ENCODE results near the gene SLC51B. TPM values are rescaled to one million over a fixed set of nuclear protein-coding genes. Genes with fewer than 3 reads are reported as not detected.
A peak's percentile ranks its signal among the peaks of the same experiment; 100 is the strongest.

The SLC51B gene
- total and polyA plus RNA-seq, 9 of the 15 experiments (the other 6 are each of a cell fraction or from before 2014, with no cell fraction given), result not detected

- no peak; the same call in 2 of the 3 replicates for ATAC-seq
- no peak overlapping the region for H3K4me2 ChIP-seq (ENCODE audit: insufficient read depth, low read length)
- no peak for TF ChIP-seq SRSF3 (IDR thresholded peaks at IDR 0.05; ENCODE audit: insufficient read depth, low read length)
- TF ChIP-seq HDAC8 (tag; IDR thresholded peaks at IDR 0.05), result no peak
- TF ChIP-seq, protein P1, sequence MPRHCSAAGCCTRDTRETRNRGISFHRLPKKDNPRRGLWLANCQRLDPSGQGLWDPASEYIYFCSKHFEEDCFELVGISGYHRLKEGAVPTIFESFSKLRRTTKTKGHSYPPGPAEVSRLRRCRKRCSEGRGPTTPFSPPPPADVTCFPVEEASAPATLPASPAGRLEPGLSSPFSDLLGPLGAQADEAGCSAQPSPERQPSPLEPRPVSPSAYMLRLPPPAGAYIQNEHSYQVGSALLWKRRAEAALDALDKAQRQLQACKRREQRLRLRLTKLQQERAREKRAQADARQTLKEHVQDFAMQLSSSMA (CRISPR knock-in tag; IDR thresholded peaks at IDR 0.05), result no peak
- TF ChIP-seq CXXC5 (CRISPR knock-in tag; IDR thresholded peaks at IDR 0.05), result no peak
- TF ChIP-seq ZNF584 (CRISPR knock-in tag; IDR thresholded peaks at IDR 0.05; ENCODE audit: low read depth), result no peak
- H2AFZ ChIP-seq (ENCODE audit: low read depth, low read length), result no peak overlapping the region
- no TSS peak for BruUV-seq (replicated peaks)
- intact Hi-C loops (cut with micrococcal nuclease) (no loop called here), in situ Hi-C loops (cut with MboI) (loop anchor here (10.0 kb wide), 2 partner anchors 239 to 329 kb away; partner anchors contain the start of gene RNU5A-1)
- H3K9me1 ChIP-seq (ENCODE audit: control insufficient read depth, insufficient read depth, low read length), result no peaks in the 10 kb centered on the region
- 18% methylated on average over 6 of the region's 6 CpGs for WGBS (ENCODE audit: insufficient coverage, low coverage, missing lambda C conversion rate)
- H3K36me3 ChIP-seq (ENCODE audit: control insufficient read depth, insufficient read depth, low read length), result no peaks in the 10 kb centered on the region
- ChIA-PET POLR2A (interaction anchor here (0.6 to 1.5 kb wide), 5 partner anchors 11 to 250 kb away, joined by 3 to 7 read pairs (median 3); partner anchors contain the start of genes RNU5B-1 and SLC51B), CTCF (ENCODE audit: low intra/inter-chr PET ratio) (interaction anchor here (0.5 to 2.1 kb wide), 6 partner anchors 22 to 333 kb away, joined by 3 to 11 read pairs (median 3); no protein-coding TSS in a partner anchor)
- DNase-seq (ENCODE audit: extremely low read depth in 1 of 4, low spot score in 3 of 4), result no peak
- H3K4me1 ChIP-seq (replicated peaks in 1 of 2; ENCODE audit: control insufficient read depth in 2 of 2, insufficient read depth in 2 of 2, low read length in 2 of 2), result peaks cover 0 to 6% of the 10 kb centered on the region in 2 experiments; a peak in 1 of 5 replicates
- H3K9me3 ChIP-seq (replicated peaks; ENCODE audit: control insufficient read depth, insufficient read depth, low read depth, low read length), result no peaks in the 10 kb centered on the region
- no peaks in the 10 kb centered on the region for H3K79me2 ChIP-seq (ENCODE audit: control insufficient read depth, insufficient read depth, low read length)
- peaks cover 0 to 16% of the 10 kb centered on the region in 2 experiments; a peak in 3 of 5 replicates for H3K27me3 ChIP-seq (ENCODE audit: control insufficient read depth in 2 of 2, insufficient read depth in 2 of 2, low read length in 2 of 2)
- H3K9ac ChIP-seq (ENCODE audit: insufficient read depth in 1 of 2, low read depth in 2 of 2, low read length in 2 of 2), result 0 out of 4 replicates have a peak overlapping the region, but pooled peaks of 1 of the 2 experiments have one; percentile 31
- no peaks in the 10 kb centered on the region; the same call in 1 of the 2 replicates for H4K20me1 ChIP-seq (replicated peaks; ENCODE audit: control insufficient read depth, insufficient read depth, low read length)
- FAIRE-seq, result no peak
- no peak overlapping the region for H3K27ac ChIP-seq (ENCODE audit: extremely low read depth, low read depth, low read length)
- H3K4me3 ChIP-seq, result no peak overlapping the region
These were observed 10.1 kb downstream of the SLC51B start for GRCh38 chr15:65055201-65055870.
